Neural progenitor cell (in vitro differentiated cells): ENCODE measurements around the gene MBP. TPM values are rescaled to one million over a fixed set of nuclear protein-coding genes. Genes with fewer than 3 reads are reported as not detected.

ENCODE experiments used
- DNase-seq: peaks from one replicate; pipeline ENCODE4 v3.0.0-alpha.2; 2016; ENCODE audit warnings: low spot score
- H2AFZ ChIP-seq: fragments of 200-600 bp; sonication (generic); replicated peaks from 2 replicates; pipeline ENCODE4 v1.6.1; 2016; ENCODE audit warnings: antibody characterized with exemption
- H3F3A ChIP-seq: fragments of 200-600 bp; sonication (generic); 2 replicates; pipeline ENCODE4 v1.6.1; 2016; ENCODE audit warnings: antibody characterized with exemption, low read depth
- H3K27ac ChIP-seq: fragments of 200-600 bp; sonication (generic); 2 replicates; pipeline ENCODE4 v1.5.1; 2016; ENCODE audit warnings: mild to moderate bottlenecking
- H3K27me3 ChIP-seq: fragments of 200-600 bp; sonication (generic); 2 replicates; pipeline ENCODE4 v1.6.1; 2016; ENCODE audit warnings: mild to moderate bottlenecking, moderate library complexity
- H3K36me3 ChIP-seq: fragments of 200-600 bp; sonication (generic); 2 replicates; pipeline ENCODE4 v1.5.1; 2016
- H3K4me1 ChIP-seq: fragments of 200-600 bp; sonication (generic); 2 replicates; pipeline ENCODE4 v1.6.1; 2016; ENCODE audit warnings: mixed run types
- H3K4me2 ChIP-seq: fragments of 200-600 bp; sonication (generic); 2 replicates; pipeline ENCODE4 v1.6.1; 2016
- H3K4me3 ChIP-seq: fragments of 200-600 bp; sonication (generic); 2 replicates; pipeline ENCODE4 v1.5.1; 2016
- H3K79me2 ChIP-seq: fragments of 200-600 bp; sonication (generic); 2 replicates; pipeline ENCODE4 v1.6.1; 2016; ENCODE audit warnings: low read depth
- H3K9ac ChIP-seq: fragments of 200-600 bp; sonication (generic); 2 replicates; pipeline ENCODE4 v1.6.1; 2016
- H3K9me3 ChIP-seq: fragments of 200-600 bp; sonication (generic); 2 replicates; pipeline ENCODE4 v1.5.1; 2016; ENCODE audit warnings: low read depth
- H4K20me1 ChIP-seq: fragments of 200-600 bp; sonication (generic); 2 replicates; pipeline ENCODE4 v1.6.1; 2016; ENCODE audit warnings: low read depth
- H3K27ac Mint-ChIP-seq: 3 replicates; pipeline ENCODE4 v1.8.0; 2021; ENCODE audit warnings: mixed read lengths
- H3K27me3 Mint-ChIP-seq: 2 replicates; pipeline ENCODE4 v1.8.0; 2022; ENCODE audit warnings: low read depth, mild to moderate bottlenecking, inconsistent platforms, moderate library complexity, mixed read lengths; ENCODE audit not compliant: insufficient read depth
- H3K36me3 Mint-ChIP-seq: 3 replicates; pipeline ENCODE4 v1.8.0; 2021; ENCODE audit warnings: mixed read lengths
- H3K4me1 Mint-ChIP-seq: 3 replicates; pipeline ENCODE4 v1.8.0; 2021; ENCODE audit warnings: mixed read lengths
- H3K4me3 Mint-ChIP-seq: 3 replicates; pipeline ENCODE4 v1.8.0; 2021; ENCODE audit warnings: mild to moderate bottlenecking, moderate library complexity, mixed read lengths
- H3K9me3 Mint-ChIP-seq: 3 replicates; pipeline ENCODE4 v1.8.0; 2020; ENCODE audit warnings: mixed read lengths
- EZH2 ChIP-seq: fragments of 200-600 bp; sonication (generic); IDR thresholded peaks from 2 replicates; pipeline ENCODE4 v1.6.1; 2017; ENCODE audit warnings: antibody characterized with exemption, mild to moderate bottlenecking, moderate library complexity
- EZH2phosphoT487 ChIP-seq: fragments of 200-600 bp; sonication (generic); IDR thresholded peaks from 2 replicates; pipeline ENCODE4 v1.6.1; 2017; ENCODE audit warnings: antibody characterized with exemption
- total RNA-seq: library from RNA; depleted of rRNA; stranded (reverse); fragments of >200 nt; gene quantifications from 2 replicates; pipeline ENCODE4 v1.2.3, GENCODE V29; 2015; ENCODE audit warnings: low replicate concordance
- TF ChIP-seq, protein P1 (sequence below): fragments of 200-600 bp; sonication (generic); IDR thresholded peaks from 2 replicates; pipeline ENCODE4 v1.5.1; 2017; ENCODE audit warnings: antibody characterized with exemption, mild to moderate bottlenecking

Gene MBP
- total RNA-seq, 1 donor from 2014 or later = 0.64 TPM

DNA sequence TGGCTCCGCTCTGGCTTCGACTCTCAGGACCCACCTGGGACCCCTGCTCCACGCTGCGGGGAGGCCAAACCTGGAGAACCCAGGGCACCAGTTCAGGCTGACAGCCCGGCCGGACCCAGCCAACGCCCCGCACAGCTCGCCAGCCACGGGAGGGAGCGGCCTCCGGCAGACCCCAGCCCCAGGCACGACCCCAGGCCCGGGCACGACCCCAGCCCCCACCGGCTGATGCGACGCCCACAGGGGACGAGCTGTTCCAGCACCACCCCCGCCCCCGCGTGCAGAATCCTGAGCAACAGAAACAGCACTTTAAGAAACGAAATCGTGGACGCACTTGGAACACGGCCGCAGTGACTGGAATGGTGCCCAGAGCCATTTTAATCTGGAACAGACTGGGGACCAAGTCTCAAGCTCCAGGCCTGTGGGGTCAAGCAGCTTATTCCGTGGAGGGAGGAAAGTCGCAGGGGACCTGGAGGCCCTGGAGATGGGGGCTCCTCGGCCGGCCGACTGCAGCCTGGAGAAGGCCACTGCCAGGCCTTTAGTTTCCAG lies 74.2 kb downstream of the MBP start:
- Mint-ChIP-seq H3K4me3 (no peak overlapping the region), H3K4me1 (peaks cover 42% of the 10 kb centered on the region), H3K36me3 (no peaks in the 10 kb centered on the region), H3K27ac (no peak overlapping the region), H3K9me3 (no peaks in the 10 kb centered on the region), H3K27me3 (peaks cover 7% of the 10 kb centered on the region)
- Histone ChIP-seq H3F3A (peaks cover 15% of the 10 kb centered on the region), H3K27ac (no peak overlapping the region), H3K4me1 (peaks cover 17% of the 10 kb centered on the region), H4K20me1 (no peaks in the 10 kb centered on the region), H3K9ac (no peak overlapping the region), H3K79me2 (no peaks in the 10 kb centered on the region), H2AFZ (no peak overlapping the region), H3K4me3 (no peak overlapping the region), H3K4me2 (no peak overlapping the region), H3K27me3 (peaks cover 42% of the 10 kb centered on the region), H3K36me3 (no peaks in the 10 kb centered on the region), H3K9me3 (no peaks in the 10 kb centered on the region)
- TF ChIP-seq, protein P1, sequence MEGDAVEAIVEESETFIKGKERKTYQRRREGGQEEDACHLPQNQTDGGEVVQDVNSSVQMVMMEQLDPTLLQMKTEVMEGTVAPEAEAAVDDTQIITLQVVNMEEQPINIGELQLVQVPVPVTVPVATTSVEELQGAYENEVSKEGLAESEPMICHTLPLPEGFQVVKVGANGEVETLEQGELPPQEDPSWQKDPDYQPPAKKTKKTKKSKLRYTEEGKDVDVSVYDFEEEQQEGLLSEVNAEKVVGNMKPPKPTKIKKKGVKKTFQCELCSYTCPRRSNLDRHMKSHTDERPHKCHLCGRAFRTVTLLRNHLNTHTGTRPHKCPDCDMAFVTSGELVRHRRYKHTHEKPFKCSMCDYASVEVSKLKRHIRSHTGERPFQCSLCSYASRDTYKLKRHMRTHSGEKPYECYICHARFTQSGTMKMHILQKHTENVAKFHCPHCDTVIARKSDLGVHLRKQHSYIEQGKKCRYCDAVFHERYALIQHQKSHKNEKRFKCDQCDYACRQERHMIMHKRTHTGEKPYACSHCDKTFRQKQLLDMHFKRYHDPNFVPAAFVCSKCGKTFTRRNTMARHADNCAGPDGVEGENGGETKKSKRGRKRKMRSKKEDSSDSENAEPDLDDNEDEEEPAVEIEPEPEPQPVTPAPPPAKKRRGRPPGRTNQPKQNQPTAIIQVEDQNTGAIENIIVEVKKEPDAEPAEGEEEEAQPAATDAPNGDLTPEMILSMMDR = no peak
- no peak for TF ChIP-seq EZH2phosphoT487
- no peak for TF ChIP-seq EZH2
- no peak for DNase-seq

DNA sequence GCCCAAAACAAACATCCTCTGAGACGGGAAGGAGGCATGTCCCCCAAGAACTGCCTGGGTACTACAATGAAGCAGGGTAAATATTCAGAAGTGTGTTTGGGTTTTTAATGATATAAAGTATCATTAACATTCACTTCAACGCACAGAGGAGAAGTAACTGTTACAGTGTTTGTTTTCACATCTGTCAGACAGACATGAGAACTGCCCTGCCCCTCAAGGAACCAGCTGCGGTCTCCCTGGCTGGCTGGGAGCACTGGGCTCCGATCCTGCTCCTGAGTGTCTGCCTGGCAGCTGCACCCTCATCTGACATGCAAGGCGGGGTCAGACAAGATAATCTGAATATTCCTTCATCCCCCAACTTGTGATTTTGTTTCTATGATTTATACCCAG lies 75.6 kb downstream of the MBP start:
- no peaks in the 10 kb centered on the region for H4K20me1 ChIP-seq
- H3K27ac ChIP-seq = no peak overlapping the region
- H3K9ac ChIP-seq = no peak overlapping the region
- H3K79me2 ChIP-seq = no peaks in the 10 kb centered on the region
- Mint-ChIP-seq H3K36me3 (no peaks in the 10 kb centered on the region), H3K27ac (peak overlapping the region; percentile 47), H3K4me1 (peaks cover 43% of the 10 kb centered on the region), H3K4me3 (no peak overlapping the region), H3K9me3 (no peaks in the 10 kb centered on the region), H3K27me3 (peaks cover 7% of the 10 kb centered on the region)
- H3K36me3 ChIP-seq = no peaks in the 10 kb centered on the region
- no peaks in the 10 kb centered on the region for H3K9me3 ChIP-seq
- peaks cover 15% of the 10 kb centered on the region for H3F3A ChIP-seq
- H3K4me1 ChIP-seq = peaks cover 24% of the 10 kb centered on the region
- H2AFZ ChIP-seq = no peak overlapping the region
- H3K27me3 ChIP-seq = peaks cover 42% of the 10 kb centered on the region
- peak overlapping the region; percentile 62 for H3K4me2 ChIP-seq
- no peak for DNase-seq
- no peak for TF ChIP-seq EZH2phosphoT487
- TF ChIP-seq EZH2 = no peak
- TF ChIP-seq, protein P1 = no peak
- H3K4me3 ChIP-seq = no peak overlapping the region

DNA sequence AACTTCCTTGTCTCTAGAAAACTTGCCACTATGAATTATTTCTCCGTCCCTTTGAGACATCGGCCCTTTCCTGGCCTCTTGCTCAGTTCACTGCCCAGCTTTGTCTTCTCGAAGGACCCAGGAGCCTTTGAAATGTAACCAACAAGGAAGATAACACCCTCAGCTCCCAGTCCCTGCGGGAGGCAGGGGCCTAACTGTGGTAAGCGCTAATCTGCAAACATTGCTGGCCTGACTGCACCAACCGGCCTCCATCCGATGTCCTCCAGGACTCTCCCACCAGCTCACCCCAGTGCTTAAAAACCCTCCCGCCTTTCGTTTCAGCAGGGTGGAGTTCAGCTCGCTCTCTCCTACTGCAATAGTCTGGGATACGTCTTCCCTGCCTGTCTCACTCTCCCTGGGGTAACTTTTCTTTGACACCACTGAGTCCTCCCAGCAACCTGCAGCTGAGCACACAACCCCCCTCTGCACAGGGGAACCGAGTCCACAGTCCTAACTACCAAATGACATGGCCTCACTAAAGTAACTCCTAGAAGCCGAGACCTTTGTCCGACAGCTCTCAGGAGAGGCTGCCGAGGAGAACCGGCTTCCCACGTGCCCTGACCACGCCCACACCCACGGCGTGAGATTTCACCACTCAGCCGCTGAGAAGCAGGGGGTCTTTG lies 76.1 kb downstream of the MBP start:
- Mint-ChIP-seq H3K4me1 (peaks cover 43% of the 10 kb centered on the region), H3K36me3 (no peaks in the 10 kb centered on the region), H3K27ac (peak overlapping the region; percentile 68), H3K4me3 (peak overlapping the region; percentile 48), H3K27me3 (peaks cover 7% of the 10 kb centered on the region), H3K9me3 (no peaks in the 10 kb centered on the region)
- H3K4me3 ChIP-seq = no peak overlapping the region
- no peaks in the 10 kb centered on the region for H3K9me3 ChIP-seq
- H3K4me2 ChIP-seq = peak overlapping the region; percentile 62
- H4K20me1 ChIP-seq = no peaks in the 10 kb centered on the region
- DNase-seq = peak; percentile 63
- peaks cover 42% of the 10 kb centered on the region for H3K27me3 ChIP-seq
- H3K9ac ChIP-seq = no peak overlapping the region
- no peak overlapping the region for H2AFZ ChIP-seq
- H3K79me2 ChIP-seq = no peaks in the 10 kb centered on the region
- H3K4me1 ChIP-seq = peaks cover 24% of the 10 kb centered on the region
- H3K36me3 ChIP-seq = no peaks in the 10 kb centered on the region
- TF ChIP-seq EZH2phosphoT487 = peak; percentile 55
- no peak for TF ChIP-seq EZH2
- no peak overlapping the region for H3K27ac ChIP-seq
- H3F3A ChIP-seq = peaks cover 15% of the 10 kb centered on the region
